Caco-2 (cell line): ENCODE data around the gene NAP1L4. TPM values are rescaled to one million over a fixed set of nuclear protein-coding genes. Genes with fewer than 3 reads are reported as not detected.
A peak's percentile ranks its signal among the peaks of the same experiment; 100 is the strongest.

Source experiments
- BruUV-seq: library from RNA; stranded (reverse); fragments of 400-500 nt; replicated peaks from 2 replicates; lab custom pipeline; 2021; lab: Mats Ljungman, UMichigan
- CTCF ChIA-PET: fragments of 300-600 bp; sonication (Branson Sonifier 250); formaldehyde crosslinking; loops from one replicate; lab custom pipeline; 2022; ENCODE audit warnings: antibody characterized with exemption; lab: Charles Lee
- POLR2A ChIA-PET: fragments of 300-600 bp; sonication (Branson Sonifier 250); formaldehyde crosslinking; loops from one replicate; lab custom pipeline; 2022; ENCODE audit warnings: antibody characterized with exemption; lab: Charles Lee
- DNase-seq, 2 experiments: peaks; one replicate each; pipeline versions ENCODE4 v3.0.0 to v3.0.0-alpha.2; 2020 to 2022
- H3K27me3 ChIP-seq: replicated peaks from 2 replicates; pipeline ENCODE4 v1.6.0; 2011; ENCODE audit warnings: low read length; ENCODE audit not compliant: control insufficient read depth, insufficient read depth
- H3K36me3 ChIP-seq: 2 replicates; pipeline ENCODE4 v1.5.1; 2011; ENCODE audit warnings: low read length; ENCODE audit not compliant: control insufficient read depth, insufficient read depth
- H3K4me1 ChIP-seq: fragments of 250-450 bp; sonication (Bioruptor Pico); 2 replicates; pipeline ENCODE4 v1.5.1; 2020; ENCODE audit warnings: mild to moderate bottlenecking
- H3K4me3 ChIP-seq: 2 replicates; pipeline ENCODE4 v1.5.1; 2011; ENCODE audit warnings: low read depth, mild to moderate bottlenecking, control low read depth, low read length
- H3K9me3 ChIP-seq: fragments of 250-450 bp; sonication (Bioruptor Pico); 2 replicates; pipeline ENCODE4 v1.5.1; 2020; ENCODE audit warnings: mild to moderate bottlenecking, moderate library complexity
- H3K27ac Mint-ChIP-seq: one replicate; pipeline ENCODE4 v1.8.0; 2022; ENCODE audit warnings: mixed read lengths; ENCODE audit not compliant: unreplicated experiment
- H3K27me3 Mint-ChIP-seq: one replicate; pipeline ENCODE4 v1.8.0; 2022; ENCODE audit warnings: mixed read lengths; ENCODE audit not compliant: insufficient read depth, unreplicated experiment
- H3K36me3 Mint-ChIP-seq: one replicate; pipeline ENCODE4 v1.8.0; 2022; ENCODE audit warnings: mild to moderate bottlenecking, mixed read lengths; ENCODE audit not compliant: insufficient read depth, unreplicated experiment
- H3K4me1 Mint-ChIP-seq: one replicate; pipeline ENCODE4 v1.8.0; 2022; ENCODE audit warnings: low read depth, mixed read lengths; ENCODE audit not compliant: unreplicated experiment
- H3K4me3 Mint-ChIP-seq: one replicate; pipeline ENCODE4 v1.8.0; 2022; ENCODE audit warnings: mild to moderate bottlenecking, moderate library complexity, mixed read lengths; ENCODE audit not compliant: unreplicated experiment
- H3K9me3 Mint-ChIP-seq: one replicate; pipeline ENCODE4 v1.8.0; 2022; ENCODE audit warnings: mixed read lengths; ENCODE audit not compliant: unreplicated experiment
- CTCF ChIP-seq, 2 experiments: fragments of 200-600 bp in 1 of 2; IDR thresholded peaks; 1 replicate in 1 of 2; 2 replicates in 1 of 2; pipeline versions ENCODE4 v1.5.1 to v1.8.0; 2011 to 2022; ENCODE audit warnings: antibody characterized with exemption in 1 of 2, control low read depth in 1 of 2, inconsistent platforms in 1 of 2, low read depth in 1 of 2, low read length in 1 of 2, mild to moderate bottlenecking in 1 of 2, moderate library complexity in 1 of 2; ENCODE audit not compliant: insufficient read depth in 1 of 2, severe bottlenecking in 1 of 2, unreplicated experiment in 1 of 2
- intact Hi-C: fragments of 100-400 bp; cut with micrococcal nuclease; formaldehyde crosslinking; loops from one replicate; pipeline ENCODE4 v1.10.0; 2022; ENCODE audit not compliant: unreplicated experiment
- total RNA-seq: library from RNA; stranded (reverse); gene quantifications from 2 replicates; pipeline ENCODE4 v1.2.3, GENCODE V29; 2022

The NAP1L4 gene
- total RNA-seq, 1 experiment from 2014 or later = 215 TPM

GRCh38 chr11:2989551-2989950, 2.6 kb downstream of the NAP1L4 start:
- TF ChIP-seq CTCF (IDR thresholded peaks at IDR 0.05; ENCODE audit: insufficient read depth in 1 of 2, low read depth in 1 of 2, low read length in 1 of 2, severe bottlenecking in 1 of 2, unreplicated experiment in 1 of 2) = no peak
- ChIA-PET CTCF (no interaction called here), POLR2A (interaction anchor here (0.6 kb wide), 1 partner anchor 919 kb away, joined by 3 read pairs; no protein-coding TSS in a partner anchor)
- intact Hi-C loops = no loop called here
- Mint-ChIP-seq H3K27ac (peak overlapping the region; percentile 100), H3K36me3 (peaks cover 52% of the 10 kb centered on the region), H3K9me3 (no peaks in the 10 kb centered on the region), H3K27me3 (no peaks in the 10 kb centered on the region), H3K4me1 (peaks cover 24% of the 10 kb centered on the region), H3K4me3 (peak overlapping the region; percentile 98)
- BruUV-seq = no TSS peak
- Histone ChIP-seq H3K4me1 (peaks cover 13% of the 10 kb centered on the region), H3K36me3 (no peaks in the 10 kb centered on the region), H3K9me3 (no peaks in the 10 kb centered on the region), H3K27me3 (no peaks in the 10 kb centered on the region), H3K4me3 (peak overlapping the region; percentile 76)
- no peak for DNase-seq

DNA sequence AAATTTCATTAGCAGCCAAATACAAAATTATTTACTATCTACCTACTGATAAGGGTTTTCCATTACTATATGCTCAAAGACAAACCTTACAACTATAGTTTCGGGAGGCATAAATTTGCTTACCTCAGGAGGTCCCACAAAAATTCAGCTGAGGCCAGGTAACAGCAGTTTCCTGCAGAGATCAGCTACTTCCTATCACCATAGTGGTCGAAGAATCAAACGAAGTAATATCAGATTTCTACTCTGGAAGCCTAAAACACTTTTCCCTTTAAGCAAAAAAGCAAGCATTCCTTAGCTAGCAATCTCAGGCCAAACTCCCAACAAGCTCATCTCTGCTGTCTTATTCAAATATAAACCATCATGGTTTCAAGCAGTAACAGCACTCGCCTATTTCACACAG, 3.1 kb downstream of the NAP1L4 start:
- Mint-ChIP-seq H3K9me3 (no peaks in the 10 kb centered on the region), H3K4me1 (peaks cover 24% of the 10 kb centered on the region), H3K27me3 (no peaks in the 10 kb centered on the region), H3K4me3 (peak overlapping the region; percentile 98), H3K27ac (peak overlapping the region; percentile 100), H3K36me3 (peaks cover 57% of the 10 kb centered on the region)
- H3K27me3 ChIP-seq = no peaks in the 10 kb centered on the region
- intact Hi-C loops = no loop called here
- peaks cover 13% of the 10 kb centered on the region for H3K4me1 ChIP-seq
- no TSS peak for BruUV-seq
- POLR2A ChIA-PET = interaction anchor here (0.5 to 0.6 kb wide), 2 partner anchors 612 to 919 kb away, joined by 3 to 5 read pairs; no protein-coding TSS in a partner anchor
- peak overlapping the region; percentile 76 for H3K4me3 ChIP-seq
- H3K9me3 ChIP-seq = no peaks in the 10 kb centered on the region
- DNase-seq = no peak
- CTCF ChIA-PET = no interaction called here
- TF ChIP-seq CTCF (IDR thresholded peaks at IDR 0.05; ENCODE audit: insufficient read depth in 1 of 2, low read depth in 1 of 2, low read length in 1 of 2, severe bottlenecking in 1 of 2, unreplicated experiment in 1 of 2) = no peak
- no peaks in the 10 kb centered on the region for H3K36me3 ChIP-seq

DNA sequence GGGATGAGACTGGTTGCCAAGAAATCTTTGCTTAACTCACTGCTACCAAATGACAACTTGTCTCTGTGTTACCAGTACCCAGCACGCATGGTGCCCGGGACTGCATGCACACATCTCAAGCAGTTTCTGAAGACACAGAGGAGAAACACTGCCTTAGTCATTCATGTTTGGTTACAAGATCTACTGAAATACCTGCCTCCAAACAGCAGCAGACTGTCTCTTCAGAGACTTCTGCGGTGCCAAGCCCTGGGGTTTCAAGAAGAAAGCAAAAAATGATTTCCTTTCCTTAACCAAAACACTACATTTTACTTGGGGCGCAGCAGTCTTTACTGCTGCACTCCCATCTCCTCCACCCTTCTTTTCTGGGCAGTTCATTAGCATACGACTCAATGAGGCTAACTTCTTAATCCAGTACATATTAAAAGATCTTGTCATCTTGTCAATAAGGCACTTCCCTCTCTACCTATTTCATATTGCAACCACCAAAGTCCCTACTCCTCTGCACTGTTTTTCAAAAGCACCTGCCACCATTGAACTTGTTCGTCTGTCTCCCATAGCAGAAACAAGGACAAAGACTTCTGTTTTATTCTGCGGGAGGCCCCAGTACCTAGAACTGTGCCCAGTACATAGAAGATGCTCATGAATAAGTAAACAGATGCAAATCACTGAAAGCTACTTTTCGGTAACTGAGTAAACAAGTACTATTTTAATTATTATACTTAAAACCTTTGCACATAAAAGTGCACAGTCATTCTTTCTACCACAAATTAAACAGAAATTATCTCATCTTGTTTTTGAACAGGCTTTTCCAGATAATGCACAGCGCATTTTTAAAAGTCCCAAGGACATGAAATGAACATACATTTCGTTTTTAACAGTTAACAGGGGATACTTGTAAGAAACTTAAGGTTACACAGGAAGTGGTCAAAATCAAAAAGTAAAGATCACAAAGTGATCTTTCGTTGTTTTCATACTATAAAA, 4.0 kb downstream of the NAP1L4 start:
- no peak for TF ChIP-seq CTCF (IDR thresholded peaks at IDR 0.05; ENCODE audit: insufficient read depth in 1 of 2, low read depth in 1 of 2, low read length in 1 of 2, severe bottlenecking in 1 of 2, unreplicated experiment in 1 of 2)
- Histone ChIP-seq H3K4me1 (peaks cover 13% of the 10 kb centered on the region), H3K9me3 (no peaks in the 10 kb centered on the region), H3K36me3 (no peaks in the 10 kb centered on the region; the same call in 1 of the 2 replicates), H3K27me3 (no peaks in the 10 kb centered on the region), H3K4me3 (no peak overlapping the region)
- H3K4me3 Mint-ChIP-seq = peak overlapping the region; percentile 10
- H3K36me3 Mint-ChIP-seq = peaks cover 66% of the 10 kb centered on the region
- DNase-seq = no peak
- intact Hi-C loops = no loop called here
- ChIA-PET CTCF (no interaction called here), POLR2A (interaction anchor here (0.5 kb wide), 1 partner anchor 611 kb away, joined by 5 read pairs; no protein-coding TSS in a partner anchor)
- H3K9me3 Mint-ChIP-seq = no peaks in the 10 kb centered on the region
- H3K4me1 Mint-ChIP-seq = peaks cover 24% of the 10 kb centered on the region
- no peaks in the 10 kb centered on the region for H3K27me3 Mint-ChIP-seq
- BruUV-seq = no TSS peak
- H3K27ac Mint-ChIP-seq = no peak overlapping the region
